HG02938 (cell line): ENCODE measurements around the gene OR52B6.
"Not testable (repeated sequence)": the region's sequence is repeated elsewhere in the genome, so short reads cannot be mapped to it uniquely, and the experiment has no call there.

Experiments
- ATAC-seq: cut with Tn5 transposase; IDR thresholded peaks from one replicate; pipeline ENCODE4 v1.9.1; 2021; ENCODE audit warnings: mild to moderate bottlenecking, moderate library complexity; ENCODE audit not compliant: unreplicated experiment

The OR52B6 gene, protein sequence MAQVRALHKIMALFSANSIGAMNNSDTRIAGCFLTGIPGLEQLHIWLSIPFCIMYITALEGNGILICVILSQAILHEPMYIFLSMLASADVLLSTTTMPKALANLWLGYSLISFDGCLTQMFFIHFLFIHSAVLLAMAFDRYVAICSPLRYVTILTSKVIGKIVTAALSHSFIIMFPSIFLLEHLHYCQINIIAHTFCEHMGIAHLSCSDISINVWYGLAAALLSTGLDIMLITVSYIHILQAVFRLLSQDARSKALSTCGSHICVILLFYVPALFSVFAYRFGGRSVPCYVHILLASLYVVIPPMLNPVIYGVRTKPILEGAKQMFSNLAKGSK

DNA sequence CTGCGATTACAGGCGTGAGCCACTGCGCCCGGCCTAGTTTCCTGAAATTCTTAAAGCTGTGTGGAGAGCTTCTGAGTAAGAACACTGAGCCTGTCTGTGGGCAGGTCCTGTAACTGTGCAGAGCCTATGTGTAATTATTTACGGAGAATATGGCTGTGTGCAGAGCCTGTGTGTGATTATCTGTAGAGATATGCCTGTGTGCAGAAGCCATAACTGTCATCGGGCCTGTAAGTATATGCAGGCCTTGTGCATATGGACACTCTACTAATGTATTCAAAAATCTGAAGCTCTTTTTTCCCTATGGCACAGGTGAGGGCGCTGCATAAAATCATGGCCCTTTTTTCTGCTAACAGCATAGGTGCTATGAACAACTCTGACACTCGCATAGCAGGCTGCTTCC, at the start of gene OR52B6:
OR52B6 (plus strand) TSS at position 301 of the 400 bp plus-strand sequence; CDS start at position 301, 0 bp downstream.
- ATAC-seq = no peak

DNA sequence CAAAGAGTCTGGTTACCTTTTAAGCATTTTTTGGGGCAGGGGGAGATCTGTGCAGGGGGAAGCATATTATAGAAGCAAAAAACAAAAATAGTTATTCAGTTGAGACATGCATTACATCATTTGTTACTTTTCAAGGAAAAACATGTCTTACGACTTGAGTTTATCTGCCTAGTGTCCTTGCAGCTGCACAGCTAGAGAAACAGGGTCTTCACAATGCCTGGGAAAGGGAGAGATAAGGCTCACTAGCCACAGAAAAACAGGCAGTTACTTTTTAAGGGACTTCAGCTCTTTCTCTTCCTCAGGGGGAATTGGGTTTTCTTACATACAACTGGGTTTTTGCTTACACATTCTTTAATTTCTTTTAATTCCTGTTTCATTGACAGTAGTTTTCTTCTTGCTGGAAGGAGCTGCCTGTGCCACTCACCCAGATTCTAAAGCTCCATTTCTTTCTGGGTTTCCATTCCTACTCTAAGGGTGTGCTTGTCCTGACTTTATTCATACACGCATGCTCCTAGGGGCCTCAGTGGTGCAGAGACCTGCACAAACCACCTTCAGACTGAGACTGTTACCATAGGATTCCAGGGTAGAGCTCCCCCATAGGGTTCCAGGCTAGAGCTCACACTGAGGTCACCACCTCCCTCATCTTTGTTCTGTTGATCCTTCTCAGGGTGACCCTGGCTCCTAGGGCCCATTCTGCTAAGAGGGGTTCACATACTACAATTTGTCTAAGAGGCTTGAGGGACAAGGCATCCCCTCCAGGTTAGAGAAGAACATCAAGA, 49.4 kb upstream of the OR52B6 start:
- no peak for ATAC-seq

DNA sequence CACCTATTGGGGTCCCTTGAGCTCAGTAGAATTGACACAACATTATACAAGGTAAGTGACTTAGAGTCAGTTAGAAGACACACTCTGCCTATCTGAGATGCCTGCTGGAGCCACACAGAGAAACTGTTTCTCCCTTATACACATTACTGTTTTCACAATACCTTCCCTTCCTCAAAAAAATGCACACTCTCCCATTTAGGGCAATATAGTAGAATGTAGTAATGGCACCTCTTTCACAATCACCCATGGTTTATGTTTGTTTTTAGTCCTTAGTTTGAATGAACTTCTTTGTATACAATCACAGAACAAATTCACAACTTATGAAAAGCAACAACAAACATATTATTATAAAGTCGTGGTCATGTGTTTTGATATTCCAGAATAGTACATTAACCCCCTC, 46.6 kb upstream of the OR52B6 start:
- no peak for ATAC-seq

DNA sequence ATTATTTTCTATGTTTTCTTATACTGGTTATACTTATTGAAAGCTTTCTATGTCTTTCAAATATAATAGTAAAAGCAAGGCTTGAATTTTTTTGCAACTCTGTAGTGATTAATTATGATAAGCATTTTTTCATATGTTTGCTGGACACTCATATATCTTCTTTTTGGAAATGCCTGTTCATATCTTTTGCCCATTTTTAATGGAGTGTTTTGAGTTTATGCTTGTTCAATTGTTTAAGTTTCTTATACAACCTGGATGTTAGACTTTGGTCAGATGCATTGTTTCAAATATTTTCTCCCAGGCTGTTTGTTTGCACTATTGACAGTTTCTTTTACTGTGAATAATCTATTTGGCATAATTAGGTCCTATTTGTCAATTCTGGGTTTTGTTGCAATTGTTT, 44.2 kb upstream of the OR52B6 start:
- ATAC-seq = no peak

DNA sequence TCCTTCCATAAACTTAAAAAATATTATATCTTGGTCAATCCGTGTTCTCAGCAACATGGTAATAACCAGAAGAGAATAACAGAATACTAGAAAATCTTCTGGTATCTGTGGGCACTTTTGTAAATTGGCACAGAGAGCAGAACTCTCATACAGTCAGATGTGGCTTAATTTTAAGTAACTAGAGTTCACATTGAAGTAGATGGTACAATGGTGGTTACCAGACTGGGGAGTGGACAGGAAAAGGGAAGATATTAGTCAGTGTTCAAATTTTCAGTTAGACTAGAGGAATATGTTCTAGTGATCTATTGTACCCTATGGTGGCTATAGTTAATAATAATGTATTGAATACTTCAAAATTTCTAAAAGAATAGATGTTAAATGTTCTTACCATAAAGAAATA, 39.2 kb upstream of the OR52B6 start:
- ATAC-seq = no peak

DNA sequence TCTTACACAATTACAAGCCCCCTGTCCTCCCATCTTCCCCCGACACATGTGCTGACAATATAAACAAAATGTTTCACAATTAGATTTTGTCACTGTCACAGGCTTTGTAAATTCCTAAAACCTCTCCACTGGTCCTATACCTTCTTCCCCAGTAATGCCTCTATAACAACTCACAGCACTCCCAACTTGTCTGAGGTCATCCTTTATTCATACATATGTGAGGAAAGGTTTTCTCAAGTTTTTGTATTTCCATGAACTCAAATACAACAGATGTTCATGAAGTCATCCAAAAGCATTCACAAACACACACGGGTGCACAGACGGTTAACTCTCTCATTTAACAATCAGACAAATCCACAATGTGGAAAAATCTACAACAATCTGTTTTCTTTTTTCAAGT, 34.2 kb upstream of the OR52B6 start:
- ATAC-seq = no peak

DNA sequence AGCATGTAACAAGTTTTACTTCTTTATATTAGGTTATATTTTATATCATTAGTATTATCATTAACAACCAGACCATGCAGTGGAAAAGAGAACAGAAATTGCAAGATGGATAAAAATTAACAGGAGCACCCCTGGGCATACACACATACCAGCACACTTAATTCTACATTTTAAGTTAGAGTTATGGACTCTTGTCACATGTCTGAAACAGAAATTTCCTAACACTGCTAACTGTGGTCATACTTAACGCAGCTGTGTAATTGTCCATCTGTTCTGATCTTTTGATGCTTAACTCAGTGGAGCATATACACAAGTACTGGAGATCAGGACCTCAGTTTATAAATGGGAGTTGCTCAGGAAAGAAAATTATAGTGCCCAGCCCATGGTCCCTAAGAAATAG, 32.7 kb upstream of the OR52B6 start:
- ATAC-seq = peak; percentile 61

DNA sequence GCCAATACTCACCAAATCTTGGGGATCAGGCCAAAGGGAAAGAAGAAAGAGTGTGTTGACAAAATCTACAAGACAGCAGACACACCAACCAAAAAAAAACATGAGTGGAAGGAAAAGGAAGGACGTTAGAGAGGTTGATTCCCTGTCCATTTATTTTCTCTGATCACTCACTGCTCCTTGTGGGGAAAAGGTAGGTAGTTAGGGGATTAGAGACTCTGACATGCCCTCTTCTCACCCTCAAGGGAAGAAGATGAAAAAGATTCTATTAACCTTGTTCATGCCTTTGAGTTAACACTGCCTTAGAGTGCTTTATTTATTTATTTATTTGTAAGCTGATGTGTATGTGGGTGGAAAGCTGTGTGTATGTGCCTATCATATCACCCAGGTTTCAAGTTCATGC, 32.2 kb upstream of the OR52B6 start, which contains the start of gene OR52H1:
OR52H1 (minus strand) TSS at position 101 of the 400 bp plus-strand sequence. CDS start 3,035 bp downstream, outside the sequence.
- no peak for ATAC-seq

DNA sequence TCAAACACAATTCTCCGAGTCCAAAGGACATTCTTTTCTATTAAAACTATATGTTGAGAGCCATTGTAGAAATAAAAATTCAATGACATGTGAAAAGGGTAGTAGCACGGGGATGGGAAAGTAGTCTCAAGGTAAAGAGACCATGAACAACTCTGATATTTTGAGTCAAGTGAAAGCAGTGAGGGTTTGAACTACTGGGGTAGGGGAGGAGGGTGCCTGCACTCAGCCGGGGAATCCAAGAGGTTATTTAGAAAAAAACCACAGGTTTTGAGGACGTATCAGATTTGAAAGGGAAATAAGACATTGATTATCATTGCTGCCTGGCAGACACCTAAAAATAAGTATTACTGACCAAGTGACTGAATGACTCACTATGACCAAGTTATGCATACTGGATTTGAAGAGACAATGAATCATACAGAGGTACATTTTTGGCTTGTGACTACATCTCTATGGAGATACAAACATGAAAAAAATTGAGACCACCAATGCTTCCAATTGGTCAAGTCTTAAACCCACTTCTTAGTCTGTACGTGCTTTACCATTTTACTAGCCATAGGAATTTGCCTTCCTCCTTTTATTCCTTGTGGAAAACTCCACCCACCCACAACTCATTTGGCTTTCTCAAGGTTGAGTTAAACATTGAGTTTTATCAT, 30.1 kb upstream of the OR52B6 start:
- peak; percentile 82 for ATAC-seq

DNA sequence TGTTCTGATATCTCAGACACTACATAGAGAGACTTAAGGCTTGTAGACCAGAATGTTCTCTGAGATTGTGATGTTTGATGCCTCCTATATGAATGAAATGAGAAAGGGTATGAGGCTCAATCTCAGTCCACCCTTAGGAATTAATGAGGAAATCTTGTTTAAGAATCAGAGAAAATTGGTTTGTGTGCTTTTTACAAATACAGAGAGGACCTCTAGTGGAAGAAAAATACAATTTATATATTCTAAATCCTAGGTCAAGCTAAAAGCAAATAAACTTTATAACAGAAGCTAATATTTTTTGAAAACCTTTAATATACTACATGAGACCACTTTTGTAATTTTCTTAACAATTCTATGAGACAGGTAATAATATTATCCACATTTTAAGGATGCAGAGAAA, 27.3 kb upstream of the OR52B6 start:
- ATAC-seq = no peak

DNA sequence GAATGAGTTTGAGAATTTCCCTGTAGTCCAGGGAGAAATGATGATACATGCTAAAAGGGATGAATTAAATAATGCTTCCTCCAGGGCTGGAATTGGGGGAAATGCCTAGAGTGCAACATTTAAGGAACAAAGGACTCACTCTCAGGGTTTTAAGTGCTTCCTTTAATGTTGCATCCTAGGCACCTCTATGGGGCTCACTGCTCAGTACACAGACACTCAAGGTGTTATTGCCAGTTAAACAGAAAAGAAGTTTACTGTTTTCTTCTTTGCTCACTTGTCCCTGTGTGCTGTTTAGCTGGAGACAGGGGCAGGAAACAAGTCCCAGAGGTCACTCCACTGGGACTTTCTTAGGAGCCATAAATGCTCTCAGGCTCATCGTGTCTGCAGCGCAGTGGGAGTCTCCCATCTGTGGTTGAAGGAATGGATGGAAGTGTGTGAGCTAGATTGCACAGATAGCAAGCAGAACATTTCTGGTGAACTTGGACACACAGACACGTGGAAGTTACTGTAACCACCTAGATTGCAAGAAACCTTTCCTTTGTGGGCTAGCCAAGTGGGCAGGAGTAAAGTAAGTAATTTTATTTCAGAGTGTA, 24.0 kb upstream of the OR52B6 start:
- ATAC-seq = no peak

DNA sequence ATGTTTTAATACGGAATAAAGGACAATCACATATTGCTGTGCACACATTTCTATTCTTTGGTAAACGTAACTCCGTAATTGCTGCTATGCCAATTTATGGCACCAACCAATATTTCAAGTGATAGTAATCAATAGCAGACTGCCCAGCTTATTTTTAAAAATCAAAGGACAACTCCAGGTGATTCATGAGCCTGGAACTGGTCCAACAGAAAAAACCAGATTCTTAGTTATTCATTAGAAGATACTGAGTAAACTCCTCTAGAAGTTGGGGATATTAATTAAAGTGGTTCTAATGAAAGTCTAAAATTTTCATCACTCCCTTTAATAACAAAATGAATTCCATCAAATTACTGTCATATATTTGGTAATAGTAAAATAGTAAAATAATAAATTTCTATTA, 22.9 kb upstream of the OR52B6 start:
- no peak for ATAC-seq

DNA sequence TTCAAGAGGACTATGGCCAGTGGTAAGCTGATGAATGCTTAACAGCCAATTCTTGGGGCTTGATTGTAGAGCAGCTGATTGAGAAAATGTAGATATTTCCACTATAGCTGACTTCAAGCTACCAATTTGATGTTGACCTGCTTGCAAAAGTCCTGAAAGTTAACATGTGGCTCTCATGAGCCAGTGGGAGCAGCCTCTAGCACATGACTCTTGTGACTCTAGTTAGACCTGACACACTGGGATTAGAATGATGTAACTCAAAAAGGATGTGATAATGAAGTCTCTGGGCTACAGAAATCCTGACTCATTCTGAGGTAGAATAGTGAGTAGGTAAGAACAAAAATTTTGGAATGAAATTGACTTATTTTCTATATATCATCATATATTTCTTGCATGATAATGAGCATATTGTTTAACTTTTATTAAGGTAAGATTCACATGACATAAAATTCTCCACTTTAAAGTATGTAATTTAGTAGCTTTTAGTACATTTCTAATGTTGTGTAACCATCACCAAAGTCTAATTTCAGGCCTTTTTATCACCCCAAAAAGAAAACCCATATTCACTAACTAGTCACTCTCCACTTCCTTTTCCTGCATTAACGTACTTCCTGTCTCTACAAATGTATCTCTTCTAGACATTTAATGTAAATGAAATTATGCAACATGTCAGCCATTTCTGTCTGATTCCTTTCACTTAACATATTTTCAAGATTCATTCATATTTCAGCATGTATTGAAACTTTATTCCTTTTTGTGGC, 16.2 kb upstream of the OR52B6 start:
- no peak for ATAC-seq

DNA sequence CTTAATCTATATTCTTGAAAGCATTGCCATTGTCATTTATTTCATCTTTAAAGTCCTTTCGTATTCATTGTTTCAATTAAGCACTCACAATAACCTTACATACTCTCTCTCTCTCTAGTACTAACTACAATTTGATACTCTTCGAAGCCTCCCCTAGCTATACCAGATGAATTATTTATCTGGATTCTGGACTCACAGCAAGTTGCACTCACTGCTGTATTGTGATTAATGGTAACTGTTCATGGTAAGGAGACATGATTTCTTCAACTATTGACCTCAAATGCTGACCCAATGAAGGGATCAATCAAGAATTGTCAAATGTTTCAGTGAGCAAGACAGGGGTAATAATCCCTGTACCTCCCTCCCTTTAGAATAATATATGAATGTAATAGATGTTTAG, 6.0 kb upstream of the OR52B6 start:
- ATAC-seq = no peak

DNA sequence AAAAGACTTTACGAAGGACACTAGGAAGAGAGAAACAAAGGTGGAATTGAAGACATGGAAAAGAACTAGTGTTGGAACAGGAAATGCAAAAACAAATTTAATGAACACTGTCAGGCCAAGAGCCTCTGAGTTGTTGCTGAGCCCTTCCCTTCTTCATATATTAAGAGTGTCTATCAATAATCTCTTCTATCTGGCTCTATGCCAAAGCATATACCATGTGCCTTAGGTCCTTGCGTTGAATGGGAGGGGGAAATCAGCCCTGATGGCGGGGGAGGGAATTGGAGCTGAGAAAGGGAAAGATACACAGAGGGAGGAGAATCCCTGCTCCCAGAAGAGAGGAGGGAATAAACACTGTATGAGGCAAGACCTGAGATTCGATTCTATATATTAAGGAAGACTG, 5.5 kb upstream of the OR52B6 start:
- no peak for ATAC-seq

DNA sequence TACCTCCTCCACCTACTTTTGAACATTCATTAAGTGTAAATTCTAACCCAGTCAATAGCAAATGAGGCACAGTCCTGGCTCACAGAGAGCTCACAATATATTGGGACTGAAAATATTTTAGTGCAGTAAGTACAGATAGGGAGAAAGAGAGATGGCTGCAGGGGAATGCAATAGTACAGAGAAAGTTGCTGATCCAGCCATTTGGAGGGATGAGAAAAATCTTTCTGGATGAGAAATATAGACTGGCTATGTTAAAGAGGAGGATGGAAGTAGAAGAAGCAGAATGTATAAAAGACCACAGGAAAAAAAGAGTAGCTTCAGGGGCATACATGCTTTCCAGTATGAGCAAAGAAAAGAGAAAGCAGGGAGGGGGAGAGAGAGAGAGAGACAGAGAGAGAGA, 3.6 kb upstream of the OR52B6 start:
- ATAC-seq = no peak

DNA sequence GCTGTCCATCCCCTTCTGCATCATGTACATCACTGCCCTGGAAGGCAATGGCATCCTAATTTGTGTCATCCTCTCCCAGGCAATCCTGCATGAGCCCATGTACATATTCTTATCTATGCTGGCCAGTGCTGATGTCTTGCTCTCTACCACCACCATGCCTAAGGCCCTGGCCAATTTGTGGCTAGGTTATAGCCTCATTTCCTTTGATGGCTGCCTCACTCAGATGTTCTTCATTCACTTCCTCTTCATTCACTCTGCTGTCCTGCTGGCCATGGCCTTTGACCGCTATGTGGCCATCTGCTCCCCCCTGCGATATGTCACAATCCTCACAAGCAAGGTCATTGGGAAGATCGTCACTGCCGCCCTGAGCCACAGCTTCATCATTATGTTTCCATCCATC, 337 bp downstream of the OR52B6 start:
- no peak for ATAC-seq

DNA sequence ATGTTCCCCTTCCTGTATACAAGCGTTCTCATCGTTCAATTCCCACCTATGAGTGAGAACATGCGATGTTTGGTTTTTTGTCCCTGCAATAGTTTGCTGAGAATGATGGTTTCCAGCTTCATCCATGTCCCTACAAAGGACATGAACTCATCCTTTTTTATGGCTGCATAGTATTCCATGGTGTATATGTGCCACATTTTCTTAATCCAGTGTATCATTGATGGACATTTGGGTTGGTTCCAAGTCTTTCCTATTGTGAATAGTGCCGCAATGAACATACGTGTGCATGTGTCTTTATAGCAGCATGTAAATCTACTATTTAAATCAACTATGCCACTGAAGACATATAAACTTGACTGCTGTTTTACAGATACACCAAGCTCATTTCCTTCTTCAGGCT, 3.8 kb downstream of the OR52B6 start:
- ATAC-seq = not testable (repeated sequence)

DNA sequence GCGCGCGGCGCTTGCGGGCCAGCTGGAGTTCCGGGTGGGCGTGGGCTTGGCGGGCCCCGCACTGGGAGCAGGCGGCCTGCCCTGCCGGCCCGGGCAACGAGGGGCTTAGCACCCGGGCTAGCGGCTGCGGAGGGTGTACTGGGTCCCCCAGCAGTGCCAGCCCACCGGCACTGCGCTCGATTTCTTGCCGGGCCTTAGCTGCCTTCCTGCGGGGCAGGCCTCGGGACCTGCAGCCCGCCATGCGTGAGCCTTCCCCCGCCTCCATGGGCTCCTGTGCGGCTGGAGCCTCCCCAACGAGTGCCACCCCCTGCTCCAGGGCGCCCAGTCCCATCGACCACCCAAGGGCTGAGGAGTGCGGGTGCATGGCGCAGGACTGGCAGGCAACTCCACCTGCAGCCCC, 9.2 kb downstream of the OR52B6 start:
- ATAC-seq = not testable (repeated sequence)

DNA sequence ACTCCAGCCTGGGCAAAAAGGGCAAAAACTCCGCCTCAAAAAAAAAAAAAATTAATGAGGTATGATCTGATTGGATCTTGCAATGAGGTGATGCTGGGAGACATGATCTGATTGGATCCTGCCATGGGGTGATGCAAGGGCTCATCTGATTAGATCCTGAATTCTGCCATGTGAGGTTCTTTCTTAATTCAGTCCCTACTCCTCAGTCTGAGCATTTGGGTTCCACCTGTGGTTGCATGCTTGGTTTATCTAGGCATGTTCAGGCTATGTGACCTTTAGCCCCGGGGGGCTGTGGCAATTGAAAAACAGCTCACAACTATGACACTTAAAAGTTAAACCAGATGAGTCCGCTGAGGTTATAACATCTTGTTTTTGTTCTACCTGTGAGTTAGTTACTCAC, 10.9 kb downstream of the OR52B6 start:
- ATAC-seq = no peak

DNA sequence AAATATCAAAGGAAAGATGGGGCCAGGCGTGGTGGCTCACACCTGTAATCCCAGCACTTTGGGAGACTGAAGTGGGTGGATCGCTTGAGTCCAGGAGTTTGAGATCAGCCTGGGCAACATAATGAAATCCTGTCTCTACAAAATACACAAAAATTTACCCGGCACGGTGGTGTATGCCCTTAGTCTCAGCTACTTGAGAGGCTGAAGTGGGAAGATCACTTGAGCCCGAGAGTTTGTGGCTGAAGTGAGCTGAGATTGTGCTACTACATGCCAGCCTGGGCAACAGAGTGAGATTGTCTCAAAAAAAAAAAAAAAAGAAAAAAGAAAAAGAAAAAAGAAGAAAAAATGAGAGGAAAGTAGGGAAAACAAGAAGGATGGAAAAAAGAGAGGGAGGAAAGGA, 11.9 kb downstream of the OR52B6 start:
- ATAC-seq = no peak
